ENCODE data around the gene PHLDB2.

GRCh38 chr3:111956995-111957734 is 98.1 kb downstream of the PHLDB2 start:
- no peak for TF ChIP-seq POLR2AphosphoS5 (IDR thresholded peaks at IDR 0.05; ENCODE audit: low read depth, low read length)
- TF ChIP-seq, protein P1, sequence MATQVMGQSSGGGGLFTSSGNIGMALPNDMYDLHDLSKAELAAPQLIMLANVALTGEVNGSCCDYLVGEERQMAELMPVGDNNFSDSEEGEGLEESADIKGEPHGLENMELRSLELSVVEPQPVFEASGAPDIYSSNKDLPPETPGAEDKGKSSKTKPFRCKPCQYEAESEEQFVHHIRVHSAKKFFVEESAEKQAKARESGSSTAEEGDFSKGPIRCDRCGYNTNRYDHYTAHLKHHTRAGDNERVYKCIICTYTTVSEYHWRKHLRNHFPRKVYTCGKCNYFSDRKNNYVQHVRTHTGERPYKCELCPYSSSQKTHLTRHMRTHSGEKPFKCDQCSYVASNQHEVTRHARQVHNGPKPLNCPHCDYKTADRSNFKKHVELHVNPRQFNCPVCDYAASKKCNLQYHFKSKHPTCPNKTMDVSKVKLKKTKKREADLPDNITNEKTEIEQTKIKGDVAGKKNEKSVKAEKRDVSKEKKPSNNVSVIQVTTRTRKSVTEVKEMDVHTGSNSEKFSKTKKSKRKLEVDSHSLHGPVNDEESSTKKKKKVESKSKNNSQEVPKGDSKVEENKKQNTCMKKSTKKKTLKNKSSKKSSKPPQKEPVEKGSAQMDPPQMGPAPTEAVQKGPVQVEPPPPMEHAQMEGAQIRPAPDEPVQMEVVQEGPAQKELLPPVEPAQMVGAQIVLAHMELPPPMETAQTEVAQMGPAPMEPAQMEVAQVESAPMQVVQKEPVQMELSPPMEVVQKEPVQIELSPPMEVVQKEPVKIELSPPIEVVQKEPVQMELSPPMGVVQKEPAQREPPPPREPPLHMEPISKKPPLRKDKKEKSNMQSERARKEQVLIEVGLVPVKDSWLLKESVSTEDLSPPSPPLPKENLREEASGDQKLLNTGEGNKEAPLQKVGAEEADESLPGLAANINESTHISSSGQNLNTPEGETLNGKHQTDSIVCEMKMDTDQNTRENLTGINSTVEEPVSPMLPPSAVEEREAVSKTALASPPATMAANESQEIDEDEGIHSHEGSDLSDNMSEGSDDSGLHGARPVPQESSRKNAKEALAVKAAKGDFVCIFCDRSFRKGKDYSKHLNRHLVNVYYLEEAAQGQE (IDR thresholded peaks at IDR 0.05; ENCODE audit: insufficient read depth in 1 of 2, low read depth in 2 of 2, low read length in 2 of 2), result no peak
- TF ChIP-seq TAF1 (IDR thresholded peaks at IDR 0.05; ENCODE audit: borderline replicate concordance, insufficient read depth, low read length), result no peak
